Keratinocyte (primary cell): ENCODE results near the gene PRKCA. TPM values are rescaled to one million over a fixed set of nuclear protein-coding genes. Genes with fewer than 3 reads are reported as not detected.

Experiments
- DNase-seq: peaks from one replicate; pipeline ENCODE4 v3.0.0-alpha.2; 2011; ENCODE audit warnings: low read depth, missing footprints, low spot score
- FAIRE-seq: peaks from 2 replicates; lab custom pipeline; 2011; peaks lifted over from hg19 to GRCh38; lab: Jason Lieb, UNC
- H2AFZ ChIP-seq: 2 replicates; pipeline ENCODE4 v1.6.0; 2012; ENCODE audit warnings: low read length, control low read depth, inconsistent platforms; ENCODE audit not compliant: control insufficient read depth
- H3K27ac ChIP-seq: 2 replicates; pipeline ENCODE4 v1.5.1; 2011; ENCODE audit warnings: low read length; ENCODE audit not compliant: control insufficient read depth, insufficient read depth
- H3K27me3 ChIP-seq: 3 replicates; pipeline ENCODE4 v1.6.0; 2011; ENCODE audit warnings: low read length; ENCODE audit not compliant: control insufficient read depth, insufficient read depth; ENCODE audit errors: extremely low read depth
- H3K36me3 ChIP-seq, 2 experiments: 2 replicates in 1 of 2; 3 replicates in 1 of 2; pipeline ENCODE4 v1.5.1; 2011; ENCODE audit warnings: low read length in 2 of 2, mild to moderate bottlenecking in 1 of 2; ENCODE audit not compliant: control insufficient read depth in 2 of 2, insufficient read depth in 2 of 2; ENCODE audit errors: extremely low read depth in 1 of 2
- H3K4me1 ChIP-seq: 3 replicates; pipeline ENCODE4 v1.5.1; 2011; ENCODE audit warnings: low read length; ENCODE audit not compliant: control insufficient read depth, insufficient read depth; ENCODE audit errors: extremely low read depth
- H3K4me2 ChIP-seq: 3 replicates; pipeline ENCODE4 v1.6.0; 2011; ENCODE audit warnings: low read depth, low read length; ENCODE audit not compliant: control insufficient read depth, insufficient read depth; ENCODE audit errors: extremely low read depth
- H3K4me3 ChIP-seq, 3 experiments: fragments of 200-600 bp in 1 of 3; sonication (generic) in 1 of 3; 2 replicates in 2 of 3; 3 replicates in 1 of 3; pipeline ENCODE4 v1.5.1; 2011 to 2016; ENCODE audit warnings: low read length in 3 of 3, mild to moderate bottlenecking in 3 of 3, control low read depth in 2 of 3, inconsistent platforms in 1 of 3, low read depth in 1 of 3, mixed read lengths in 1 of 3, mixed run types in 1 of 3, moderate library complexity in 1 of 3; ENCODE audit not compliant: control insufficient read depth in 2 of 3, insufficient read depth in 2 of 3; ENCODE audit errors: extremely low read depth in 1 of 3
- H3K79me2 ChIP-seq: 2 replicates; pipeline ENCODE4 v1.6.0; 2012; ENCODE audit warnings: low read length; ENCODE audit not compliant: control insufficient read depth, insufficient read depth
- H3K9ac ChIP-seq: 3 replicates; pipeline ENCODE4 v1.6.0; 2011; ENCODE audit warnings: low read length; ENCODE audit not compliant: control insufficient read depth, insufficient read depth; ENCODE audit errors: extremely low read depth
- H3K9me1 ChIP-seq: 3 replicates; pipeline ENCODE4 v1.6.0; 2011; ENCODE audit warnings: low read length; ENCODE audit not compliant: control insufficient read depth, insufficient read depth; ENCODE audit errors: extremely low read depth
- H3K9me3 ChIP-seq: 2 replicates; pipeline ENCODE4 v1.5.1; 2012; ENCODE audit warnings: low read depth, low read length; ENCODE audit not compliant: control insufficient read depth
- H4K20me1 ChIP-seq: 3 replicates; pipeline ENCODE4 v1.6.0; 2011; ENCODE audit warnings: low read length; ENCODE audit not compliant: control insufficient read depth, insufficient read depth; ENCODE audit errors: extremely low read depth
- EZH2 ChIP-seq: IDR thresholded peaks from one replicate; pipeline ENCODE4 v1.6.1; 2012; ENCODE audit warnings: inconsistent platforms, mild to moderate bottlenecking, low read length, moderate library complexity
- dilution Hi-C: fragments of 300-500 bp; cut with MboI; formaldehyde crosslinking; loops from one replicate; pipeline ENCODE4 v1.7.0; 2020; ENCODE audit warnings: low sequenced_read_pairs; ENCODE audit not compliant: extremely low pct_ligation_motif_present
- polyA plus RNA-seq, 5 experiments: library from polyadenylated mRNA; depleted of rRNA in 3 of 5; stranded (reverse) in 3 of 5; stranded (forward) in 1 of 5; unstranded in 1 of 5; fragments of >200 nt; gene quantifications; 1 replicate in 1 of 5; 2 replicates in 3 of 5; 3 replicates in 1 of 5; pipeline versions ENCODE4 v1.2.1 to v1.2.3, GENCODE V29; 2011 to 2012; ENCODE audit warnings: missing spikeins in 2 of 5, low read depth in 1 of 5, low replicate concordance in 1 of 5
- TF ChIP-seq, protein P1 (sequence below), 3 experiments: IDR thresholded peaks in 1 of 3; conservative IDR thresholded peaks in 1 of 3; optimal IDR thresholded peaks in 1 of 3; 2 replicates in 2 of 3; 3 replicates in 1 of 3; pipeline versions ENCODE3 to v1.5.1; 2011; ENCODE audit warnings: low read length in 3 of 3, mild to moderate bottlenecking in 3 of 3, moderate library complexity in 2 of 3, control low read depth in 1 of 3, inconsistent platforms in 1 of 3; ENCODE audit not compliant: insufficient read depth in 2 of 3; ENCODE audit errors: extremely low read depth in 1 of 3

The PRKCA gene
- polyA plus RNA-seq, 1 donor (not counting 4 experiments of a cell fraction or from before 2014, with no cell fraction given): 3.6 TPM

DNA sequence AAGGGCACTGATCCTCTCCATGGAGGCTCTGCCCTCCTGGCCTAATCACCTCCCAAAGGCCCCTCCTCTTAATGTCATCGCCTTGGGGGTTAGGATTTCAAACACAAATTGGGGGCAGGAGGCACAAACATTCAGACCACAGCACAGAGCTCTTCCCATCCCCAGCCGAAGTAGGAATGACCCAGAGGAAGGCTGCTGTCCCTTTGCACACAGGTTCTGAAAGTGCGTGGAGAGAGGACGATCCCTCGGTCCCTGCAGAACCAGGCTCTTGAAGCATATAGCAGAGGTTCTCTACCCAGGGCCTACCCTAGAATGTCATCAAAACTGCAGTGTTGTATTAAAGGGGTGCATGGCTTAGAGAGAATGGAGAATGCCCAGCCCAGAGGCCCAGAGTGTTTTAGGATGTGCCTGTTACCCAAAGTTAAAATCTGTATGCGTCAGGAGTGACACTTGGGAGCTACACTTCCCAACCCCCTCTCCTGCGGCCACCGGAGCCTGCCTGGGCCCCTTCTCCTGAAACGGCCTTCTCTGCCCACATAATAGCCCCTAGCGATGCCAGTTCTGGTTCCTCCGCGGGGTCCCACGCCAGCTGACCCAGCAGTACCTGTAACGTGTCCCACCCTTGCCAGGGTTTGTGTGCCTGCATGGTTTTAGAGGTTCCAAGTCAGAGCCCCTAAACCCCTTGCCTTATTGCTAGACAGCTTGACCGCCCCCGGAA, 373.0 kb downstream of the PRKCA start:
- peak overlapping the region; percentile 77 for H3K9ac ChIP-seq
- DNase-seq (no peak), FAIRE-seq (no peak)
- peak overlapping the region; percentile 4 to 66 (median 14) for H3K4me3 ChIP-seq
- H3K79me2 ChIP-seq: no peaks in the 10 kb centered on the region
- no peak for TF ChIP-seq EZH2
- TF ChIP-seq, protein P1, sequence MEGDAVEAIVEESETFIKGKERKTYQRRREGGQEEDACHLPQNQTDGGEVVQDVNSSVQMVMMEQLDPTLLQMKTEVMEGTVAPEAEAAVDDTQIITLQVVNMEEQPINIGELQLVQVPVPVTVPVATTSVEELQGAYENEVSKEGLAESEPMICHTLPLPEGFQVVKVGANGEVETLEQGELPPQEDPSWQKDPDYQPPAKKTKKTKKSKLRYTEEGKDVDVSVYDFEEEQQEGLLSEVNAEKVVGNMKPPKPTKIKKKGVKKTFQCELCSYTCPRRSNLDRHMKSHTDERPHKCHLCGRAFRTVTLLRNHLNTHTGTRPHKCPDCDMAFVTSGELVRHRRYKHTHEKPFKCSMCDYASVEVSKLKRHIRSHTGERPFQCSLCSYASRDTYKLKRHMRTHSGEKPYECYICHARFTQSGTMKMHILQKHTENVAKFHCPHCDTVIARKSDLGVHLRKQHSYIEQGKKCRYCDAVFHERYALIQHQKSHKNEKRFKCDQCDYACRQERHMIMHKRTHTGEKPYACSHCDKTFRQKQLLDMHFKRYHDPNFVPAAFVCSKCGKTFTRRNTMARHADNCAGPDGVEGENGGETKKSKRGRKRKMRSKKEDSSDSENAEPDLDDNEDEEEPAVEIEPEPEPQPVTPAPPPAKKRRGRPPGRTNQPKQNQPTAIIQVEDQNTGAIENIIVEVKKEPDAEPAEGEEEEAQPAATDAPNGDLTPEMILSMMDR (optimal IDR thresholded peaks at IDR 0.05 in 1 of 3, IDR thresholded peaks at IDR 0.05 in 1 of 3, conservative IDR thresholded peaks at IDR 0.05 in 1 of 3; ENCODE audit: extremely low read depth in 1 of 3, insufficient read depth in 2 of 3, low read length in 3 of 3): no peak
- H3K36me3 ChIP-seq: no peaks in the 10 kb centered on the region
- H2AFZ ChIP-seq: peak overlapping the region; percentile 70
- dilution Hi-C loops: no loop called here
- peaks cover 9% of the 10 kb centered on the region for H3K9me3 ChIP-seq
- H3K4me2 ChIP-seq: peak overlapping the region; percentile 93
- peak overlapping the region; percentile 88 for H3K27ac ChIP-seq
- peaks cover 2% of the 10 kb centered on the region for H3K9me1 ChIP-seq
- H4K20me1 ChIP-seq: no peaks in the 10 kb centered on the region
- peaks cover 52% of the 10 kb centered on the region for H3K4me1 ChIP-seq
- no peaks in the 10 kb centered on the region for H3K27me3 ChIP-seq

DNA sequence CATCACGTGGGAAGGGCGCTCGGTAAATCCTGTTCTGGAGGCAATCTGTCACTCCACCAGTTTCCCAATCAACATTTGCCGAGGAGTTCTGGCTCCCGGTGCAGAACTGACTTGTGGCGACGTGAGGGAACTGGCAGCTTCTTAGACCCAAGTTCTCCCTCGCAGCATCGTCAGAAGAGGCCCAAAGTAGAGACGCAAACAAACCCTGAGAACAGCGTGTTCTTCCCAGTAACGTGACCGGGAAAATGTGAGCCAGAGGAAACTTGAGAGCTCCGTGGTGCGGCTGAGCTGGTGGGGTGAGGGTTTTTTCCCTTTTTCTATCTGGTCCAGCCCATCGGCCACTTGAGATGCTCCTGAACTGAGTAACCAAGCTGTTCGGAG, 373.6 kb downstream of the PRKCA start:
- no peaks in the 10 kb centered on the region for H3K36me3 ChIP-seq
- no peaks in the 10 kb centered on the region for H3K79me2 ChIP-seq
- dilution Hi-C loops: no loop called here
- peak overlapping the region; percentile 88 for H3K27ac ChIP-seq
- no peak for DNase-seq
- H3K4me3 ChIP-seq: peak overlapping the region; percentile 4 to 66 (median 14)
- no peaks in the 10 kb centered on the region for H3K27me3 ChIP-seq
- peak overlapping the region; percentile 93 for H3K4me2 ChIP-seq
- peak overlapping the region; percentile 70 for H2AFZ ChIP-seq
- H4K20me1 ChIP-seq: no peaks in the 10 kb centered on the region
- FAIRE-seq: no peak
- TF ChIP-seq, protein P1 (optimal IDR thresholded peaks at IDR 0.05 in 1 of 3, IDR thresholded peaks at IDR 0.05 in 1 of 3, conservative IDR thresholded peaks at IDR 0.05 in 1 of 3; ENCODE audit: extremely low read depth in 1 of 3, insufficient read depth in 2 of 3, low read length in 3 of 3): peak in 1 of 3 experiments; percentile 3
- no peak for TF ChIP-seq EZH2
- H3K9ac ChIP-seq: peak overlapping the region; percentile 77
- peaks cover 2% of the 10 kb centered on the region for H3K9me1 ChIP-seq
- H3K9me3 ChIP-seq: peaks cover 9% of the 10 kb centered on the region
- H3K4me1 ChIP-seq: peaks cover 52% of the 10 kb centered on the region
